ENCODE measurements around the gene IRF2.
"Not testable (repeated sequence)": the region's sequence is repeated elsewhere in the genome, so short reads cannot be mapped to it uniquely, and the experiment has no call there.

Gene IRF2

GRCh38 chr4:184386271-184386781, 88.0 kb downstream of the IRF2 start:
- no peak for DNase-seq

GRCh38 chr4:184385705-184386141, 88.6 kb downstream of the IRF2 start:
- no peak for DNase-seq

- DNase-seq: no peak
Observed at GRCh38 chr4:184384810-184385557, 89.4 kb downstream of the IRF2 start.

DNA sequence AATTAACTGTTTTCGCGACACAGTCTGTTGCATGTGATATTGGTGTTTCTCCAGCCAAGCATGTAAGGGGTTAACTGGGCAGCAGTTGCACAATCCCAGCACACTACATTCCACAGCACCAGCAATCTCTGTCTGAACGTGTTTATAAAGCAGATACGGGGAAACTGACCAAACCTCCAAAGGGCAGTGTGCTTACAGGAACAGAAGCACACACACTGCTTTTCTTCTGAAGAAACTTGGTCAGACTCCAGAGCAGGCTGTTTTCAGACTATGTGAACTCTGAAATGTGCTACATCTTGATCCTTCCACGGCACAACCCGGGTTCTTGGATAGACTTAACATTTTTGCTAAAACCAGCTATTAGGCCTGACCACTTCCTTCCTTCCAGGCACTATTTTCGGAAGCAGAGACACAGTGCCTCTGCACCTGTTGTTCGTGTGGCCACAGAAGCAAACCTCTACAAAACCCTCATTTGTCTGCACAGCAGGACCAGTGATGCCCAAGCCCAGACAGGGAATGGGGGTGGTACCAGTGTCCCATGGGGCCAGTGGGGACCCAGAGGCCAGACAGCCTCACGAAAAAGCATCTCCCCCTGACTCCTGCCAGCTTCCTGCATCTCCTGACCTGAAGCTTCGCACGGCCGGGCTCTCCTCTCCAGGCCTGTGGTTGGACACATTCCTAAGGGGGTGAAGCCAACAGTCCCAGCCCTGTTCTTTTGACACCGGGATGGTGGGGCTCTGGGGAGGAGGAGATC, 90.1 kb downstream of the IRF2 start:
- no peak for DNase-seq

DNA sequence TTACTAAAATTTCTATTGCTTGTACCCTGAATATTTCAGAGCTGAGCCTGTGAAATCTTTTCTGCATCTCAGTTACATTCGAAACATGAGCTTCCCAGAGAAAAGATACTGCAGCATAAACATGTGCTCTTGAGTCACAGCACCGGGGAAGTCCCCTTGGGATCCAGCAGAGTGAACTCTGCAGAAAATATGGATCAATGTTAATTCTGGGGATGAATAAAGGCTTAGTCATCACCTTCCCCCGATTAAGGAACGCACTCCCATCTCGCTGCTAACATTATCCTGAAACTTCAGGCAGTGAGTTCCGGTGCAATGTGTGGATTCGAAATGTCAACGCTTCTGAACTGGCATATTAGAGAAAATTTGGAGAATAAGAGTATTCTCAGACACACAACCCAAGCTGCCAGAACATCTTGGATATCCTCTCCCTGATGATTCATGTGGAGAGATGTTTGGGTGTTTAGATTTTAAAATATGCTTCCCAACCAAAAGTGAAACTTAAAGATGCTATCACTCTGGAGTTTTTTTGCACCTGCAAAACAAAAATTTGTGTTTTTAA, 90.8 kb downstream of the IRF2 start:
- no peak for DNase-seq

GRCh38 chr4:184382189-184382846, 92.0 kb downstream of the IRF2 start:
- peak in 1 of 6 experiments; percentile 19 for DNase-seq

GRCh38 chr4:184380707-184381106, 93.6 kb downstream of the IRF2 start:
- DNase-seq: no peak

- not testable (repeated sequence) for DNase-seq
Observed at GRCh38 chr4:184380214-184380613, 94.1 kb downstream of the IRF2 start.

GRCh38 chr4:184376923-184377322, 97.4 kb downstream of the IRF2 start:
- no peak for DNase-seq

- no peak for DNase-seq
Observed at GRCh38 chr4:184376126-184376838, 98.1 kb downstream of the IRF2 start.

- DNase-seq: not testable (repeated sequence)
Observed at GRCh38 chr4:184375623-184376022, 98.7 kb downstream of the IRF2 start.

- DNase-seq: no peak
Observed at GRCh38 chr4:184375027-184375426, 99.3 kb downstream of the IRF2 start.

GRCh38 chr4:184373886-184374405, 100.4 kb downstream of the IRF2 start:
- DNase-seq: no peak

GRCh38 chr4:184371390-184371787, 103.0 kb downstream of the IRF2 start:
- DNase-seq: no peak

DNA sequence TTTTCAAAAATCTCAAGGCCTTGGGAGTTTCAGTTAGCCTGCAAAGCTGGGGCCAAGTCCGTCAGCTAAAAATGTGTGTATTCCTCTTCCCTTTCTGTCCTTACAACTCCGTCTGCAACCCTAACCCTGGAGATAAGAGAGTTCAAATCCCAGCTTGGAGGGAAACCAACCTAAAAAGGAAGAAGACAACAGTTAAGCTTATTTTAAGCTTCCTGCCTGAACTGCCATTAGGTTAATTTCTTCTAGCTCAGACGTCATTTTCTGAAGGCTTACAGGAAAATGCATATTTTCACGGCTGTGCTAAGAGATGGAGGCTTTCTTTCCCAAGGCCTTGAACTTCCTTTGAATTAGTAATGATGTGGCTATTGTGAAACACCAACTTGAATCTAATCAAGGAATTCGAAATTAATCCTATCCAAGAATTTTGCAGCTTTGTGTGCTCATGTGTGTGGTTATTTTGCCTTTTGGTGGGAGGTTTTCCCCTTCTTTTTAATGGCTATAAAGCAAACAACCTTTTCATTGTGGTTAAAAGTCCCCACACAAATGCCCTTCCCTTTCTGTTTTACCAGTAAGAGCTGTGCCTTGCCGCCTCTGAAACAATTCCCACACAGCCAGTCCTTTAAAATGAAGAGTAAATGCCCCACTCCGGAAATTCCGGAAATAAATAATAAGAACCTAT, 103.5 kb downstream of the IRF2 start:
- no peak for DNase-seq

DNA sequence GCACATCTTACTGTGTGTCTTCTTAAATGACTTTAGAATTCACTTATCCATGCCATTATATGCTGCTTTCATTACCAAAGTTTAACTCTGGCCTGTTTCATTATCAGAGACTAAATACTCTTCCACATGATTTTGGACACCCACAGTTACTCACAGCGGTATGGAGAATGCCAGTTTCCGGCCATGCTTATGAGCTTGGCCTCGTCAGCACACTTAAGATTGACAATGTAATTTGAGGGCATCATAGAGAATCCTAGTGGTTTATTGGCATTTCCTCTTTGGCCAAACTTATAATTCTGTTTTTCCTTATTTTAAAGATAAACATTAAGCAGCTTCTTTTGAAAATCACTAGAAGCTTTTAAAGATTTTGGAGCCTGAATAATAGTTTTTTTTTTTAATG, 104.5 kb downstream of the IRF2 start:
- DNase-seq: no peak

- DNase-seq: no peak
Observed at GRCh38 chr4:184368731-184369130, 105.6 kb downstream of the IRF2 start.

GRCh38 chr4:184368290-184368689, 106.1 kb downstream of the IRF2 start:
- DNase-seq: no peak

- DNase-seq: no peak
Observed at GRCh38 chr4:184364100-184364921, 110.0 kb downstream of the IRF2 start.

DNA sequence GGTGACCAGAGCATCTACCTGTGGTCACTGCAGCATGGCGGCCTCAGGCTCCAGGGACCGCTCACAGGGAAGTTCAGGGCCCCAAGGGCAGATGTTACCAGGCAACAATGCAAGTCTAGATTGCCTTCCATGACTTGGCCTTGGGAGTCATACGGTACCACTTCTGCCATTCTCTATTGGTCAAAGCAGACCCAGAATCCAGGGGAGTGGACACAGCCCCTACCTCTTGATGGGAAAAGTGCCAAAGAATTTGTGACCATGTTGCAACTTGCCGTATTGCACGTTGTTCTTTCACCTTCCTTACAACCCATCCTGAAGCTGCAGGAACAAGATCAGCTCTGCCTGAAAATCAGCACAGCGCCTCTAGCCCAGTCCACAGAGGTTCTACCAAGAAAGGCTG, 111.1 kb downstream of the IRF2 start:
- DNase-seq: no peak

GRCh38 chr4:184362396-184362795, 112.0 kb downstream of the IRF2 start:
- DNase-seq: no peak

Measured in stimulated activated naive CD4-positive, alpha-beta T cell (primary cell).